Breast epithelium (tissue), 4 donors: ENCODE results near the gene CLEC9A. TPM values are rescaled to one million over a fixed set of nuclear protein-coding genes. Genes with fewer than 3 reads are reported as not detected.

Source experiments
- DNase-seq, 2 donors: peaks; one replicate each; pipeline ENCODE4 v3.0.0-alpha.2; 2019; ENCODE audit warnings: low spot score in 2 of 2
- H3K27ac ChIP-seq, 2 donors: fragments of 200-600 bp; sonication (generic) in 1 of 2; one replicate each; pipeline ENCODE4 v1.5.1; 2016 to 2019; ENCODE audit warnings: mild to moderate bottlenecking in 1 of 2
- H3K27me3 ChIP-seq, 2 donors: fragments of 200-600 bp; sonication (generic) in 1 of 2; one replicate each; pipeline versions ENCODE4 v1.5.1 to v1.6.0; 2017 to 2019; ENCODE audit warnings: control low read depth in 1 of 2, mild to moderate bottlenecking in 1 of 2
- H3K36me3 ChIP-seq: fragments of 200-600 bp; one replicate; pipeline ENCODE4 v1.5.1; 2019
- H3K4me1 ChIP-seq, 2 donors: fragments of 200-600 bp; sonication (generic); one replicate each; pipeline ENCODE4 v1.5.1; 2016 to 2019; ENCODE audit warnings: control low read depth in 1 of 2
- H3K4me3 ChIP-seq, 3 donors: fragments of 200-600 bp; sonication (generic); 1 replicate in 2 of 3; 2 replicates in 1 of 3; pipeline ENCODE4 v1.5.1; 2016 to 2019; ENCODE audit warnings: mild to moderate bottlenecking in 3 of 3, moderate library complexity in 2 of 3
- H3K9me3 ChIP-seq, 2 donors: fragments of 200-600 bp; sonication (generic) in 1 of 2; one replicate each; pipeline ENCODE4 v1.5.1; 2016 to 2019; ENCODE audit warnings: control low read depth in 1 of 2
- CTCF ChIP-seq, 3 donors: fragments of 450-650 bp; IDR thresholded peaks; one replicate each; pipeline ENCODE4 v1.5.1; 2016 to 2017; ENCODE audit warnings: antibody characterized with exemption in 3 of 3, mild to moderate bottlenecking in 3 of 3, moderate library complexity in 3 of 3
- POLR2A ChIP-seq: fragments of 450-650 bp; IDR thresholded peaks from one replicate; pipeline ENCODE4 v1.6.1; 2016; ENCODE audit warnings: antibody characterized with exemption, mild to moderate bottlenecking, moderate library complexity
- POLR2AphosphoS5 ChIP-seq, 3 donors: sonication (generic); formaldehyde crosslinking; IDR thresholded peaks; one replicate each; pipeline ENCODE4 v1.6.1; 2017; ENCODE audit warnings: antibody characterized with exemption in 3 of 3
- intact Hi-C: fragments of 100-400 bp; cut with DNase I; formaldehyde crosslinking; loops from one replicate; pipeline ENCODE4 v1.15.1; 2023; ENCODE audit warnings: low total_unique reads
- total RNA-seq, 3 donors: library from RNA; depleted of rRNA; stranded (reverse); fragments of >200 nt; gene quantifications; one replicate each; pipeline ENCODE4 v1.1.0, GENCODE V29; 2016

The CLEC9A gene
- total RNA-seq, 3 donors from 2014 or later: not detected

DNA sequence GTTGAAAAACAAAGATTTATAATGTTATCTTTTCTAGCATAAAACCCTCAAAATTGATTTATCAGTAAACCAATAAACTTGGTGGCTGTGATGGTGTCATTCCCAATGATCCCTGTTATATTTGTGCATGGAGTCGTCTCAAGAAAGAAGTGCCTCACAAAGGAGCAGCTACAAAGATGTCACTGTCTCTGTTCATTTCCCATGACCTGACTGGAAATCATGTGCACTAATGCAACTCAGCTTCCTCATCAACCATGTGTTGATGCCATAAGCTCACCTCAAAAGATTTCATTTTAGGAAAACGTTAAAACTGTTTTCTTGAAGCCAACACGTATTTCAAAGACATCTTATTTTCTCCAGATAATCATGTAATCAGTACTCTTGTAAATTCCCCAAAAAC lies 39.5 kb downstream of the CLEC9A start:
- no peak for DNase-seq
- Histone ChIP-seq H3K27me3 (no peaks in the 10 kb centered on the region), H3K4me1 (no peaks in the 10 kb centered on the region), H3K36me3 (no peaks in the 10 kb centered on the region), H3K4me3 (no peak overlapping the region), H3K27ac (no peak overlapping the region), H3K9me3 (no peaks in the 10 kb centered on the region)
- TF ChIP-seq POLR2AphosphoS5 (IDR thresholded peaks at IDR 0.05) (no peak), POLR2A (no peak), CTCF (IDR thresholded peaks at IDR 0.05) (no peak)
- intact Hi-C loops: no loop called here

DNA sequence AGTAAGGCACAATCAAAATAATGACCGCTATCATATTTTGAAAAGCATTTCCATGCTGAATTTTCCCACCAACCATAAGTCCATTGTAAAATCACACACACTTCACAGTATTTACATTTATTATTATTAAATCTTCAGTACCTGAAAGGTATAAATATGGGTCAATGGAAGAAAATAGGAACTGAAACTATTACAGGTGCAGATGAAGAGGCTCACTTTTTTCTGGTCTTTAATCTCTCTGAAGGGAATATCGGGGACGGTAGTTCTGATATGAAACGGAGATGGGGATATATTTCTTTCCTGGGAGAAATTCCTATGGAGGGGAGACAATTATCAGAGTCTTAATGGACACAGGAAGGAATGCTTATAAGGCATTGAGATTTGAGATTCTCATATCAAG lies 39.9 kb downstream of the CLEC9A start:
- Histone ChIP-seq H3K4me3 (no peak overlapping the region), H3K27ac (no peak overlapping the region), H3K27me3 (no peaks in the 10 kb centered on the region), H3K9me3 (no peaks in the 10 kb centered on the region), H3K4me1 (no peaks in the 10 kb centered on the region), H3K36me3 (no peaks in the 10 kb centered on the region)
- TF ChIP-seq CTCF (IDR thresholded peaks at IDR 0.05) (no peak), POLR2A (no peak), POLR2AphosphoS5 (IDR thresholded peaks at IDR 0.05) (no peak)
- no peak for DNase-seq
- intact Hi-C loops: no loop called here

DNA sequence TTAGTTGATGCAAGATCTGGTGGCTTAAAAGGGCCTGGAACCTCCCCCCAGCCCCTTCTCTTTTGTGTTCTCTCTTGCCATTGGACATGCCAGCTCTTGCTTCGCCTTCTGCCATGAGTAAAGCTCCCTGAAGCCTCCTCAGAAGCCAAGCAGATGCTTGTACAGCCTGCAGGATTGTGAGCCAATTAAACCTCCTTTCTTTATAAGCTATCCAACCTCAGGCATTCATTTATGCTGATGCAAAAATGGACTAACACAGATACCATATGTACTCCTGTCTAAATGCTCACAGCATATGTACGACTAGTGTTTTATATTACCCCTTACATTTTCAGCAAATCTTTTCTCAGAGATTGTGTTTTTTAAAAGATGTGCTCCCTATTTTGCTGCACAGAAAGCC lies 41.6 kb downstream of the CLEC9A start:
- Histone ChIP-seq H3K27me3 (no peaks in the 10 kb centered on the region), H3K9me3 (no peaks in the 10 kb centered on the region), H3K4me1 (no peaks in the 10 kb centered on the region), H3K4me3 (no peak overlapping the region), H3K27ac (no peak overlapping the region), H3K36me3 (no peaks in the 10 kb centered on the region)
- TF ChIP-seq CTCF (IDR thresholded peaks at IDR 0.05) (no peak), POLR2A (no peak), POLR2AphosphoS5 (IDR thresholded peaks at IDR 0.05) (no peak)
- intact Hi-C loops: no loop called here
- no peak for DNase-seq

DNA sequence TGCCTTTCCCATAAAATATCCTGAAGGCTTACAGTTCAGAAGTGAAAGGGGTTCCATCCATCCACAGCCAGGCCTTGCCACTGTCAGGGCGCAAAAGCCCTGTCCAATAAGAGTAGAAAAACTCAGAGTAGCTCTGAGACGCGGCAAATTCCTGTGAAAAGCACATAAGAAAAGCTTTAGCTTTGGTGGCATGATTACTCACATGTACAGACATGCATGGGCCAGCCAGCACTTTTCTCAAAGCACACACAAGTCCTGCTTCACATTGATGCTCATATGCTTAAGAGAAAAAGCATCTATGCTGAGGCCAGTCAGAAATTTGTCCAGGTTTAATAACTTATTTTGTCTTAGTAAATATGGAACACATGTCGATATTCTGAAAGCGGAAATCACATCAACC lies 42.8 kb downstream of the CLEC9A start:
- Histone ChIP-seq H3K4me3 (no peak overlapping the region), H3K27me3 (no peaks in the 10 kb centered on the region), H3K9me3 (no peaks in the 10 kb centered on the region), H3K4me1 (no peaks in the 10 kb centered on the region), H3K36me3 (no peaks in the 10 kb centered on the region), H3K27ac (no peak overlapping the region)
- DNase-seq: no peak
- TF ChIP-seq POLR2A (no peak), CTCF (IDR thresholded peaks at IDR 0.05) (no peak), POLR2AphosphoS5 (IDR thresholded peaks at IDR 0.05) (no peak)
- intact Hi-C loops: no loop called here

DNA sequence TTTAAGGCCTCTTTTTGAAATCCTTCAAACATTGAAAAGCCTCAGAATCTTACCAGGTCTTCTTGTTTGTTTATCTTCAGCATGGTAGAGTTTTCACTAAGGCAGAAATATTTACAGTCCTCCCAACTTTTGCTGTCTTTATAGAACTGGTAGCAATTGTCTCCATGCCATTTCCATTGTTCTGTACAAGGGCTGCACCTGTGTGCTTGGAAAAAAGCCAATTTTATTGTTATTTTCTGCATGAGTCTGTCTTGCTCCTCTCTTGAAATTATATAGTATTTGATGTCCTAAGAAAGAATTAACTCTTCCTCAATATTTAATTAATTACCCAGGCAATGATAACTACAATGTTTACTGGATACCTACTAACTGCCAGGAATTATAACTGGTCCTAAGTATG lies 45.0 kb downstream of the CLEC9A start:
- no peaks in the 10 kb centered on the region for H3K4me1 ChIP-seq
- no peak for DNase-seq
- intact Hi-C loops: no loop called here
- H3K9me3 ChIP-seq: no peaks in the 10 kb centered on the region
- no peak overlapping the region for H3K27ac ChIP-seq
- H3K36me3 ChIP-seq: no peaks in the 10 kb centered on the region
- H3K4me3 ChIP-seq: no peak overlapping the region
- H3K27me3 ChIP-seq: no peaks in the 10 kb centered on the region
- TF ChIP-seq POLR2A (no peak), POLR2AphosphoS5 (IDR thresholded peaks at IDR 0.05) (no peak), CTCF (IDR thresholded peaks at IDR 0.05) (no peak)
